HepG2 (cell line): Measurements from ENCODE around the gene STK10. TPM values are rescaled to one million over a fixed set of nuclear protein-coding genes. Genes with fewer than 3 reads are reported as not detected.

Experiments used
- ATF3 ChIP-seq: sonication (generic); formaldehyde crosslinking; IDR thresholded peaks from 2 replicates; pipeline ENCODE4 v1.4.0; 2020; ENCODE audit warnings: missing genetic modification reagents
- CBFB ChIP-seq: sonication (generic); formaldehyde crosslinking; IDR thresholded peaks from 2 replicates; pipeline ENCODE4 v1.4.0; 2020; ENCODE audit warnings: missing genetic modification reagents
- DRAP1 ChIP-seq: IDR thresholded peaks from 2 replicates; pipeline ENCODE4 v1.6.1; 2016; ENCODE audit warnings: missing genetic modification reagents, missing compliant biosample characterization
- IRF1 ChIP-seq: sonication (generic); formaldehyde crosslinking; IDR thresholded peaks from 2 replicates; pipeline ENCODE4 v1.4.0; 2020; ENCODE audit warnings: low read depth, mild to moderate bottlenecking, missing genetic modification reagents
- KDM6A ChIP-seq: IDR thresholded peaks from 2 replicates; pipeline ENCODE4 v1.6.1; 2016; ENCODE audit warnings: low read depth
- MED13 ChIP-seq: sonication (generic); formaldehyde crosslinking; IDR thresholded peaks from 2 replicates; pipeline ENCODE4 v1.5.0; 2020; ENCODE audit warnings: missing genetic modification reagents
- PHB2 ChIP-seq: fragments of 450-650 bp; IDR thresholded peaks from 2 replicates; pipeline ENCODE4 v1.6.1; 2018; ENCODE audit not compliant: partially characterized antibody
- PITX1 ChIP-seq: sonication (generic); formaldehyde crosslinking; IDR thresholded peaks from 2 replicates; pipeline ENCODE4 v1.5.1; 2020; ENCODE audit warnings: mild to moderate bottlenecking, missing genetic modification reagents
- PREB ChIP-seq: sonication (generic); formaldehyde crosslinking; IDR thresholded peaks from 2 replicates; pipeline ENCODE4 v1.4.0; 2020; ENCODE audit warnings: missing genetic modification reagents
- RBFOX2 ChIP-seq: fragments of 200-400 bp; formaldehyde crosslinking; IDR thresholded peaks from 2 replicates; pipeline ENCODE4 v1.6.1; 2017; ENCODE audit warnings: low read depth, mild to moderate bottlenecking, low read length
- RXRA ChIP-seq: sonication (generic); formaldehyde crosslinking; IDR thresholded peaks from 2 replicates; pipeline ENCODE4 v1.5.1; 2020; ENCODE audit warnings: missing genetic modification reagents
- SRSF9 ChIP-seq: fragments of 200-400 bp; formaldehyde crosslinking; IDR thresholded peaks from 2 replicates; pipeline ENCODE4 v1.6.1; 2018; ENCODE audit warnings: borderline replicate concordance, mild to moderate bottlenecking, low read depth, low read length; ENCODE audit not compliant: insufficient read depth, poor library complexity, severe bottlenecking
- SUZ12 ChIP-seq: fragments of 150-350 bp; IDR thresholded peaks from 2 replicates; pipeline ENCODE4 v1.6.1; 2014; ENCODE audit warnings: low read depth, low read length
- ZGPAT ChIP-seq: IDR thresholded peaks from 2 replicates; pipeline ENCODE4 v1.6.1; 2016; ENCODE audit warnings: mild to moderate bottlenecking
- ZNF460 ChIP-seq: sonication (generic); formaldehyde crosslinking; IDR thresholded peaks from 2 replicates; pipeline ENCODE4 v1.5.1; 2020; ENCODE audit warnings: missing genetic modification reagents, mild to moderate bottlenecking, borderline replicate concordance
- ZNF562 ChIP-seq: sonication (generic); formaldehyde crosslinking; IDR thresholded peaks from 2 replicates; pipeline ENCODE4 v1.8.0; 2022; ENCODE audit warnings: missing genetic modification reagents, borderline replicate concordance
- ZNF570 ChIP-seq: sonication (generic); formaldehyde crosslinking; IDR thresholded peaks from 2 replicates; pipeline ENCODE4 v1.4.0; 2020; ENCODE audit warnings: mild to moderate bottlenecking, missing genetic modification reagents, borderline replicate concordance
- ZNF691 ChIP-seq: sonication (generic); formaldehyde crosslinking; IDR thresholded peaks from 2 replicates; pipeline ENCODE4 v1.4.0; 2020; ENCODE audit warnings: missing genetic modification reagents, low read depth, mild to moderate bottlenecking, borderline replicate concordance
- ZNF704 ChIP-seq: sonication (generic); formaldehyde crosslinking; IDR thresholded peaks from 2 replicates; pipeline ENCODE4 v1.8.1; 2023; ENCODE audit warnings: mild to moderate bottlenecking, inconsistent platforms, moderate library complexity, missing genetic modification reagents, borderline replicate concordance
- ZNF816 ChIP-seq: sonication (generic); formaldehyde crosslinking; IDR thresholded peaks from 2 replicates; pipeline ENCODE4 v1.8.0; 2022; ENCODE audit warnings: missing genetic modification reagents, mild to moderate bottlenecking, borderline replicate concordance
- ZSCAN5A ChIP-seq: sonication (generic); formaldehyde crosslinking; IDR thresholded peaks from 2 replicates; pipeline ENCODE4 v1.8.0; 2022; ENCODE audit warnings: mild to moderate bottlenecking, missing genetic modification reagents, borderline replicate concordance
- polyA plus RNA-seq, 8 experiments: library from polyadenylated mRNA; depleted of rRNA in 3 of 8; stranded (reverse) in 7 of 8; unstranded in 1 of 8; fragments of >200 nt; fragmentation: Illumina TruSeq in 4 of 8; extraction: Trizol in 4 of 8; gene quantifications; 2 replicates each; pipeline versions ENCODE4 v1.2.1 to v1.2.3, GENCODE V29; 2011 to 2016; ENCODE audit warnings: low read depth in 4 of 8, missing spikeins in 1 of 8, mixed read lengths in 1 of 8; ENCODE audit not compliant: insufficient read depth in 1 of 8
- total RNA-seq, 5 experiments: library from RNA; depleted of rRNA; stranded (reverse); fragments of >200 nt; fragmentation: Illumina TruSeq; extraction: Trizol; gene quantifications; 2 replicates each; pipeline ENCODE4 v1.2.3, GENCODE V29; 2016; ENCODE audit warnings: low read depth in 1 of 5

The STK10 gene
- total and polyA plus RNA-seq, 2 of the 13 experiments (the other 11 are each of a cell fraction or from before 2014, with no cell fraction given), result 7.0 to 7.2 TPM

GRCh38 chr5:172156541-172156994 is 31.5 kb downstream of the STK10 start (continued):
- TF ChIP-seq KDM6A, result peak; percentile 45; the same call in 1 of the 2 replicates
- TF ChIP-seq ZSCAN5A (CRISPR knock-in tag), result no peak
- TF ChIP-seq SUZ12, result no peak
- no peak for TF ChIP-seq ZNF691 (CRISPR knock-in tag)
- no peak for TF ChIP-seq ZNF460 (CRISPR knock-in tag)
- no peak for TF ChIP-seq ZNF704 (CRISPR knock-in tag)
- no peak for TF ChIP-seq ZNF570 (CRISPR knock-in tag)
- TF ChIP-seq ZGPAT (CRISPR knock-in tag), result peak; percentile 63; the same call in 1 of the 2 replicates
- TF ChIP-seq IRF1 (CRISPR knock-in tag), result no peak
- TF ChIP-seq ATF3 (CRISPR knock-in tag), result no peak
- no peak for TF ChIP-seq PITX1
- TF ChIP-seq PHB2, result no peak
- no peak for TF ChIP-seq MED13
- TF ChIP-seq PREB (CRISPR knock-in tag), result no peak
- no peak for TF ChIP-seq CBFB (CRISPR knock-in tag)
- TF ChIP-seq RXRA (CRISPR knock-in tag), result peak; percentile 53; the same call in 1 of the 2 replicates
- TF ChIP-seq ZNF816 (CRISPR knock-in tag), result no peak
- TF ChIP-seq DRAP1 (CRISPR knock-in tag), result no peak
- no peak for TF ChIP-seq SRSF9
- no peak for TF ChIP-seq RBFOX2
- no peak for TF ChIP-seq ZNF562
